Bronchial epithelial cell (primary cell): ENCODE measurements around the gene NOS3. TPM values are rescaled to one million over a fixed set of nuclear protein-coding genes. Genes with fewer than 3 reads are reported as not detected.
"Not testable (repeated sequence)": the region's sequence is repeated elsewhere in the genome, so short reads cannot be mapped to it uniquely, and the experiment has no call there.

Experiments used
- DNase-seq: peaks from one replicate; pipeline ENCODE4 v3.0.0-alpha.2; 2010; ENCODE audit warnings: low read depth
- FAIRE-seq: peaks from 2 replicates; lab custom pipeline; 2011; peaks lifted over from hg19 to GRCh38; lab: Jason Lieb, UNC
- H3K27me3 ChIP-seq: 2 replicates; pipeline ENCODE4 v1.5.1; 2011; ENCODE audit warnings: low read length; ENCODE audit not compliant: control insufficient read depth, insufficient read depth
- H3K36me3 ChIP-seq: 2 replicates; pipeline ENCODE4 v1.5.1; 2011; ENCODE audit warnings: low read length; ENCODE audit not compliant: control insufficient read depth, insufficient read depth
- H3K4me3 ChIP-seq: 2 replicates; pipeline ENCODE4 v1.5.1; 2011; ENCODE audit warnings: mild to moderate bottlenecking, low read depth, low read length, control low read depth
- CTCF ChIP-seq: IDR thresholded peaks from 2 replicates; pipeline ENCODE4 v1.5.1; 2011; ENCODE audit warnings: mild to moderate bottlenecking, moderate library complexity, low read length, control low read depth, inconsistent platforms; ENCODE audit not compliant: insufficient read depth, severe bottlenecking
- total RNA-seq: library from RNA; depleted of rRNA; stranded (reverse); fragments of >200 nt; gene quantifications from 2 replicates; pipeline ENCODE4 v1.2.1, GENCODE V29; 2014

Gene NOS3
- total RNA-seq, 1 donor from 2014 or later, result under 0.01 TPM

- FAIRE-seq, result no peak
- no peak for DNase-seq
- peaks cover 7% of the 10 kb centered on the region for H3K27me3 ChIP-seq
- TF ChIP-seq CTCF, result peak; percentile 53
- no peak overlapping the region for H3K4me3 ChIP-seq
- no peaks in the 10 kb centered on the region for H3K36me3 ChIP-seq
Observed at GRCh38 chr7:151008511-151009323, 17.9 kb downstream of the NOS3 start.

- H3K36me3 ChIP-seq, result no peaks in the 10 kb centered on the region
- H3K4me3 ChIP-seq, result no peak overlapping the region
- FAIRE-seq (no peak), DNase-seq (no peak)
- peaks cover 9% of the 10 kb centered on the region for H3K27me3 ChIP-seq
- no peak for TF ChIP-seq CTCF
Observed at GRCh38 chr7:151009327-151010036, 18.7 kb downstream of the NOS3 start.

- DNase-seq (no peak), FAIRE-seq (no peak)
- H3K36me3 ChIP-seq, result no peaks in the 10 kb centered on the region
- no peak for TF ChIP-seq CTCF
- no peak overlapping the region for H3K4me3 ChIP-seq
- peaks cover 9% of the 10 kb centered on the region for H3K27me3 ChIP-seq
Observed at GRCh38 chr7:151010037-151010306, 19.2 kb downstream of the NOS3 start.

- FAIRE-seq, result no peak
- no peak for DNase-seq
- no peak for TF ChIP-seq CTCF
- Histone ChIP-seq H3K27me3 (peaks cover 9% of the 10 kb centered on the region), H3K4me3 (no peak overlapping the region), H3K36me3 (no peaks in the 10 kb centered on the region)
Observed at GRCh38 chr7:151010307-151011096, 19.7 kb downstream of the NOS3 start.

GRCh38 chr7:151011097-151011409 lies 20.2 kb downstream of the NOS3 start:
- Histone ChIP-seq H3K4me3 (no peak overlapping the region), H3K36me3 (no peaks in the 10 kb centered on the region), H3K27me3 (peaks cover 9% of the 10 kb centered on the region)
- FAIRE-seq (no peak), DNase-seq (no peak)
- TF ChIP-seq CTCF, result no peak

GRCh38 chr7:151011616-151012015 lies 20.8 kb downstream of the NOS3 start:
- not testable (repeated sequence) for DNase-seq, H3K36me3 ChIP-seq, H3K4me3 ChIP-seq, H3K27me3 ChIP-seq, FAIRE-seq
